ENCODE data around the gene KCNA5. TPM values are rescaled to one million over a fixed set of nuclear protein-coding genes. Genes with fewer than 3 reads are reported as not detected.

KCNA5 gene
- total and polyA plus RNA-seq, 10 donors: 0.23 to 1.1 (median 0.58) TPM

- WGBS, 5 donors: 72 to 95% (median 84%) methylated on average over 3 of the region's 3 CpGs
- Histone ChIP-seq H3K36me3 (no peaks in the 10 kb centered on the region), H3K9me3 (peaks cover 0 to 9% (median 0%) of the 10 kb centered on the region in 8 donors), H3K27me3 (replicated peaks in 1 of 7) (peaks cover 0 to 5% (median 0%) of the 10 kb centered on the region in 7 donors), H3K4me1 (peaks cover 0 to 24% (median 5%) of the 10 kb centered on the region in 6 donors), H3K27ac (no peak overlapping the region), H3K4me3 (no peak overlapping the region)
- no peak for DNase-seq
- intact Hi-C loops (cut with DNase I; ENCODE audit: low total_unique reads): no loop called here
- no peak for TF ChIP-seq POLR2AphosphoS5 (IDR thresholded peaks at IDR 0.05)
- no peak for TF ChIP-seq CTCF (IDR thresholded peaks at IDR 0.05 in 8 of 11, conservative IDR thresholded peaks at IDR 0.05 in 3 of 11)
- TF ChIP-seq POLR2A (IDR thresholded peaks at IDR 0.05): no peak
Observed at GRCh38 chr12:5031958-5032357, 11.7 kb upstream of the KCNA5 start.

GRCh38 chr12:5032821-5033220 lies 10.9 kb upstream of the KCNA5 start:
- no peak overlapping the region for H3K27ac ChIP-seq
- no peaks in the 10 kb centered on the region for H3K36me3 ChIP-seq
- peaks cover 0 to 19% (median 5%) of the 10 kb centered on the region in 6 donors for H3K4me1 ChIP-seq
- H3K27me3 ChIP-seq (replicated peaks in 1 of 7): no peaks in the 10 kb centered on the region
- intact Hi-C loops (cut with DNase I; ENCODE audit: low total_unique reads): no loop called here
- DNase-seq: no peak
- H3K9me3 ChIP-seq: peaks cover 0 to 9% (median 0%) of the 10 kb centered on the region in 8 donors
- H3K4me3 ChIP-seq: no peak overlapping the region
- TF ChIP-seq CTCF (IDR thresholded peaks at IDR 0.05 in 8 of 11, conservative IDR thresholded peaks at IDR 0.05 in 3 of 11): no peak
- TF ChIP-seq POLR2AphosphoS5 (IDR thresholded peaks at IDR 0.05): no peak
- TF ChIP-seq POLR2A (IDR thresholded peaks at IDR 0.05): no peak
- WGBS, 5 donors: 93 to 99% (median 97%) methylated on average over 11 of the region's 11 CpGs

- no peak for DNase-seq
- peaks cover 0 to 9% (median 0%) of the 10 kb centered on the region in 8 donors for H3K9me3 ChIP-seq
- TF ChIP-seq POLR2A (IDR thresholded peaks at IDR 0.05): no peak
- no peak for TF ChIP-seq POLR2AphosphoS5 (IDR thresholded peaks at IDR 0.05)
- TF ChIP-seq CTCF (IDR thresholded peaks at IDR 0.05 in 8 of 11, conservative IDR thresholded peaks at IDR 0.05 in 3 of 11): no peak
- no peak overlapping the region for H3K4me3 ChIP-seq
- no peaks in the 10 kb centered on the region for H3K27me3 ChIP-seq (replicated peaks in 1 of 7)
- H3K27ac ChIP-seq: peak overlapping the region in 1 of 8 donors; percentile 28
- intact Hi-C loops (cut with DNase I; ENCODE audit: low total_unique reads): no loop called here
- peaks cover 0 to 23% (median 5%) of the 10 kb centered on the region in 6 donors for H3K4me1 ChIP-seq
- no peaks in the 10 kb centered on the region for H3K36me3 ChIP-seq
- 44 to 61% (median 50%) methylated on average over 1 of the region's 1 CpG for WGBS, 5 donors
Observed at GRCh38 chr12:5033883-5034282, 9.8 kb upstream of the KCNA5 start.

- peak overlapping the region in 1 of 8 donors; percentile 28 for H3K27ac ChIP-seq
- no peak overlapping the region for H3K4me3 ChIP-seq
- peaks cover 0 to 9% (median 0%) of the 10 kb centered on the region in 8 donors for H3K9me3 ChIP-seq
- intact Hi-C loops (cut with DNase I; ENCODE audit: low total_unique reads): no loop called here
- H3K4me1 ChIP-seq: peaks cover 0 to 26% (median 5%) of the 10 kb centered on the region in 6 donors
- WGBS, 5 donors: 52 to 72% (median 71%) methylated on average over 5 of the region's 5 CpGs
- no peak for DNase-seq
- H3K27me3 ChIP-seq (replicated peaks in 1 of 7): peaks cover 0 to under 1% (median 0%) of the 10 kb centered on the region in 7 donors
- TF ChIP-seq POLR2A (IDR thresholded peaks at IDR 0.05): no peak
- TF ChIP-seq POLR2AphosphoS5 (IDR thresholded peaks at IDR 0.05): no peak
- TF ChIP-seq CTCF (IDR thresholded peaks at IDR 0.05 in 8 of 11, conservative IDR thresholded peaks at IDR 0.05 in 3 of 11): no peak
- H3K36me3 ChIP-seq: no peaks in the 10 kb centered on the region
Observed at GRCh38 chr12:5034603-5035002, 9.1 kb upstream of the KCNA5 start.

Data from spleen (tissue), 11 donors.